Mesendoderm (in vitro differentiated cells): Measurements from ENCODE around the gene SMIM23. TPM values are rescaled to one million over a fixed set of nuclear protein-coding genes. Genes with fewer than 3 reads are reported as not detected.
A peak's percentile ranks its signal among the peaks of the same experiment; 100 is the strongest.

Experiments used
- DNase-seq: peaks from one replicate; pipeline ENCODE4 v3.0.0; 2013
- H2AK5ac ChIP-seq: 2 replicates; pipeline ENCODE4 v1.6.1; 2013; ENCODE audit warnings: low read length, inconsistent platforms
- H2BK120ac ChIP-seq: 2 replicates; pipeline ENCODE4 v1.6.1; 2013; ENCODE audit warnings: low read depth, mild to moderate bottlenecking, low read length, moderate library complexity, mixed read lengths
- H2BK15ac ChIP-seq: replicated peaks from 2 replicates; pipeline ENCODE4 v1.6.1; 2013; ENCODE audit warnings: low read depth, mild to moderate bottlenecking, moderate library complexity
- H2BK5ac ChIP-seq: 2 replicates; pipeline ENCODE4 v1.6.1; 2013; ENCODE audit warnings: low read length, inconsistent platforms
- H3K18ac ChIP-seq: 2 replicates; pipeline ENCODE4 v1.6.1; 2013; ENCODE audit warnings: mild to moderate bottlenecking, low read length, mixed read lengths
- H3K23ac ChIP-seq: one replicate; pipeline ENCODE4 v1.6.1; 2013; ENCODE audit warnings: low read length
- H3K27ac ChIP-seq: 2 replicates; pipeline ENCODE4 v1.5.1; 2013; ENCODE audit warnings: low read depth, mild to moderate bottlenecking, inconsistent platforms, low read length, moderate library complexity
- H3K27me3 ChIP-seq: 2 replicates; pipeline ENCODE4 v1.6.1; 2013; ENCODE audit warnings: low read length, control low read depth, mild to moderate bottlenecking, inconsistent platforms; ENCODE audit not compliant: insufficient read depth, poor library complexity
- H3K36me3 ChIP-seq: 2 replicates; pipeline ENCODE4 v1.6.1; 2013; ENCODE audit warnings: low read length, inconsistent platforms; ENCODE audit not compliant: control insufficient read depth, insufficient read depth
- H3K4ac ChIP-seq: one replicate; pipeline ENCODE4 v1.6.1; 2013; ENCODE audit warnings: low read depth, mild to moderate bottlenecking, low read length, moderate library complexity
- H3K4me1 ChIP-seq: 2 replicates; pipeline ENCODE4 v1.6.1; 2013; ENCODE audit warnings: low read depth, low read length, inconsistent platforms; ENCODE audit not compliant: control insufficient read depth
- H3K4me2 ChIP-seq: 2 replicates; pipeline ENCODE4 v1.6.1; 2013; ENCODE audit warnings: low read length
- H3K4me3 ChIP-seq: 2 replicates; pipeline ENCODE4 v1.5.1; 2013; ENCODE audit warnings: mild to moderate bottlenecking, low read length
- H3K56ac ChIP-seq: one replicate; pipeline ENCODE4 v1.6.1; 2013; ENCODE audit warnings: low read length
- H3K79me1 ChIP-seq: 2 replicates; pipeline ENCODE4 v1.6.1; 2013; ENCODE audit warnings: low read length, inconsistent platforms
- H3K79me2 ChIP-seq: 2 replicates; pipeline ENCODE4 v1.6.1; 2013; ENCODE audit warnings: mild to moderate bottlenecking, low read length; ENCODE audit not compliant: control insufficient read depth, insufficient read depth
- H3K9ac ChIP-seq: 2 replicates; pipeline ENCODE4 v1.6.1; 2013; ENCODE audit warnings: low read length, inconsistent platforms
- H4K5ac ChIP-seq: one replicate; pipeline ENCODE4 v1.6.1; 2013; ENCODE audit warnings: low read length
- H4K8ac ChIP-seq: one replicate; pipeline ENCODE4 v1.6.1; 2013; ENCODE audit warnings: low read depth, mild to moderate bottlenecking, control low read depth, low read length, moderate library complexity
- WGBS: extraction: QIAGEN DNeasy Blood & Tissue Kit; methylation state at CpG from one replicate; pipeline ENCODE4 v1.1.7; 2013; ENCODE audit warnings: low lambda C conversion rate, missing lambda C conversion rate; ENCODE audit not compliant: insufficient coverage; ENCODE audit errors: extremely low coverage; 5-methylcytosine and 5-hydroxymethylcytosine counted together
- polyA plus RNA-seq, 2 experiments: library from polyadenylated mRNA; stranded (reverse); fragments of 200-250 nt; gene quantifications; one replicate each; pipeline ENCODE4 v1.2.3, GENCODE V29; 2013

Gene SMIM23
- not detected for polyA plus RNA-seq (2013, experiment 1 of 2)
- not detected for polyA plus RNA-seq (2013, experiment 2 of 2)

- H3K4ac ChIP-seq = no peak within 1 kb of the TSS
- no peak within 1 kb of the TSS for H3K23ac ChIP-seq
- no peak within 1 kb of the TSS for H2BK5ac ChIP-seq
- H3K36me3 ChIP-seq = no peaks in the 10 kb centered on the region
- H3K4me1 ChIP-seq = no peaks in the 10 kb centered on the region
- H3K4me3 ChIP-seq = no peak within 1 kb of the TSS
- H3K27ac ChIP-seq = no peak within 1 kb of the TSS
- H3K79me1 ChIP-seq = no peaks in the 10 kb centered on the region
- H3K4me2 ChIP-seq = no peak within 1 kb of the TSS
- H3K18ac ChIP-seq = no peak within 1 kb of the TSS
- no peak within 1 kb of the TSS for H4K8ac ChIP-seq
- no peaks in the 10 kb centered on the region for H3K27me3 ChIP-seq
- H2BK120ac ChIP-seq = no peak within 1 kb of the TSS
- no peak within 1 kb of the TSS for H3K56ac ChIP-seq
- no peak for DNase-seq
- no peak within 1 kb of the TSS for H3K9ac ChIP-seq
- H4K5ac ChIP-seq = no peak within 1 kb of the TSS
- H3K79me2 ChIP-seq = no peaks in the 10 kb centered on the region
- no peak within 1 kb of the TSS for H2AK5ac ChIP-seq
- no peak within 1 kb of the TSS for H2BK15ac ChIP-seq
Observed at GRCh38 chr5:171785517-171785916, at the start of gene SMIM23. TSS of gene SMIM23 (plus strand) at chr5:171785817. CDS start at chr5:171785872, 55 bp downstream.

- Histone ChIP-seq H3K18ac (no peak overlapping the region), H3K36me3 (no peaks in the 10 kb centered on the region), H3K4me1 (no peaks in the 10 kb centered on the region), H3K27me3 (no peaks in the 10 kb centered on the region), H2BK15ac (no peak overlapping the region), H3K9ac (no peak overlapping the region), H3K4ac (no peak overlapping the region), H2AK5ac (no peak overlapping the region), H4K5ac (no peak overlapping the region), H3K79me2 (no peaks in the 10 kb centered on the region), H2BK5ac (no peak overlapping the region), H3K4me2 (no peak overlapping the region), H3K4me3 (no peak overlapping the region), H3K27ac (no peak overlapping the region), H3K23ac (no peak overlapping the region), H4K8ac (no peak overlapping the region), H3K79me1 (no peaks in the 10 kb centered on the region), H2BK120ac (no peak overlapping the region), H3K56ac (no peak overlapping the region)
- no CpG with 5 or more reads among the region's 11 CpGs for WGBS
- DNase-seq = peak; percentile 55
Observed at GRCh38 chr5:171736976-171737891, 48.4 kb upstream of the SMIM23 start.

GRCh38 chr5:171738501-171738900 lies 47.1 kb upstream of the SMIM23 start:
- Histone ChIP-seq H3K18ac (no peak overlapping the region), H2BK15ac (no peak overlapping the region), H3K27ac (no peak overlapping the region), H3K23ac (no peak overlapping the region), H2BK5ac (no peak overlapping the region), H3K4me3 (no peak overlapping the region), H3K27me3 (no peaks in the 10 kb centered on the region), H3K79me2 (no peaks in the 10 kb centered on the region), H4K8ac (no peak overlapping the region), H3K4me1 (no peaks in the 10 kb centered on the region), H4K5ac (no peak overlapping the region), H3K4ac (no peak overlapping the region), H2AK5ac (no peak overlapping the region), H3K9ac (no peak overlapping the region), H3K56ac (no peak overlapping the region), H3K79me1 (no peaks in the 10 kb centered on the region), H3K36me3 (no peaks in the 10 kb centered on the region), H3K4me2 (no peak overlapping the region), H2BK120ac (no peak overlapping the region)
- no CpG with 5 or more reads among the region's 8 CpGs for WGBS
- no peak for DNase-seq

- Histone ChIP-seq H3K4ac (no peak overlapping the region), H3K36me3 (no peaks in the 10 kb centered on the region), H2BK15ac (no peak overlapping the region), H3K18ac (no peak overlapping the region), H3K4me3 (no peak overlapping the region), H4K5ac (no peak overlapping the region), H2AK5ac (no peak overlapping the region), H2BK120ac (no peak overlapping the region), H3K27me3 (no peaks in the 10 kb centered on the region), H3K4me2 (no peak overlapping the region), H3K56ac (no peak overlapping the region), H2BK5ac (no peak overlapping the region), H3K79me2 (no peaks in the 10 kb centered on the region), H3K23ac (no peak overlapping the region), H3K9ac (no peak overlapping the region), H3K27ac (no peak overlapping the region), H3K79me1 (no peaks in the 10 kb centered on the region), H4K8ac (no peak overlapping the region), H3K4me1 (no peaks in the 10 kb centered on the region)
- no CpG with 5 or more reads among the region's 6 CpGs for WGBS
- DNase-seq = no peak
Observed at GRCh38 chr5:171739271-171739670, 46.3 kb upstream of the SMIM23 start.

- no peak for DNase-seq
Observed at GRCh38 chr5:171743436-171744076, 42.1 kb upstream of the SMIM23 start.

More at GRCh38 chr5:171743436-171744076, 42.1 kb upstream of the SMIM23 start:
- Histone ChIP-seq H3K4me2 (no peak overlapping the region), H2BK5ac (no peak overlapping the region), H3K36me3 (no peaks in the 10 kb centered on the region), H3K4me1 (no peaks in the 10 kb centered on the region), H3K9ac (no peak overlapping the region), H2BK120ac (no peak overlapping the region), H3K23ac (no peak overlapping the region), H2BK15ac (no peak overlapping the region), H3K79me1 (no peaks in the 10 kb centered on the region), H3K56ac (no peak overlapping the region), H4K5ac (no peak overlapping the region), H4K8ac (no peak overlapping the region), H3K27me3 (no peaks in the 10 kb centered on the region), H3K79me2 (no peaks in the 10 kb centered on the region), H3K27ac (no peak overlapping the region), H3K18ac (no peak overlapping the region), H3K4me3 (no peak overlapping the region), H2AK5ac (no peak overlapping the region), H3K4ac (no peak overlapping the region)
- no CpG with 5 or more reads among the region's 6 CpGs for WGBS
